Measurements from ENCODE around the gene CYYR1. TPM values are rescaled to one million over a fixed set of nuclear protein-coding genes. Genes with fewer than 3 reads are reported as not detected.

Gene CYYR1
- polyA plus RNA-seq, 1 donor from 2014 or later: 0.62 TPM

DNA sequence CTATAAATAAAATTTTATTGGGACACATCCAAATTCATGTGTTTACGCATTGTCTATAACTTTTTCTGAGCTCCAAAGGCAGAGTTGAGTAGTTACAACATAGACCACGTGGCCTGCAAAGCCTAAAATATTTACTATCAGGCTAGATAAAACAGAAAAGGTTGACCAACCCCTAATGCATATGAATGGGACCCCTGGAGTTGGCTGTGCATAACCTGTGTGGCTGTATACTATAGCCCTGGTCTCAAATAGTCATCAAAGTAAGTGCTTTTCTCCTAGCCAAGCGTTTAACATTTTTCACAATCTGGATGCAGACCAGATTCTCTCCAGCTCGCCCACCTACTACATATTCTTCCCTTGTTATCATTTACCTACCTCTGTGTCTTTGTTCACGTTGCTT, 60.4 kb downstream of the CYYR1 start:
- no peaks in the 10 kb centered on the region for H3K79me2 ChIP-seq (replicated peaks; ENCODE audit: insufficient read depth, low read length)
- no peak overlapping the region for H2AFZ ChIP-seq (ENCODE audit: low read depth, low read length)
- H3K4me3 ChIP-seq (ENCODE audit: low read length): no peak overlapping the region
- H3K9me3 ChIP-seq (ENCODE audit: low read length): no peaks in the 10 kb centered on the region
- H3K36me3 ChIP-seq (ENCODE audit: insufficient read depth, low read length): no peaks in the 10 kb centered on the region
- no peaks in the 10 kb centered on the region for H3K27me3 ChIP-seq (ENCODE audit: insufficient read depth, low read depth, low read length)
- H3F3A ChIP-seq (ENCODE audit: insufficient read depth, low read length, poor library complexity, severe bottlenecking): no peaks in the 10 kb centered on the region
- no peaks in the 10 kb centered on the region for H3K9me2 ChIP-seq (ENCODE audit: insufficient read depth, low read length)
- H3K27ac ChIP-seq (ENCODE audit: low read length): no peak overlapping the region
- no peak for TF ChIP-seq POLR2AphosphoS5 (IDR thresholded peaks at IDR 0.05)
- no peak for TF ChIP-seq TAF1 (IDR thresholded peaks at IDR 0.05; ENCODE audit: low read depth)
- TF ChIP-seq, protein P1, sequence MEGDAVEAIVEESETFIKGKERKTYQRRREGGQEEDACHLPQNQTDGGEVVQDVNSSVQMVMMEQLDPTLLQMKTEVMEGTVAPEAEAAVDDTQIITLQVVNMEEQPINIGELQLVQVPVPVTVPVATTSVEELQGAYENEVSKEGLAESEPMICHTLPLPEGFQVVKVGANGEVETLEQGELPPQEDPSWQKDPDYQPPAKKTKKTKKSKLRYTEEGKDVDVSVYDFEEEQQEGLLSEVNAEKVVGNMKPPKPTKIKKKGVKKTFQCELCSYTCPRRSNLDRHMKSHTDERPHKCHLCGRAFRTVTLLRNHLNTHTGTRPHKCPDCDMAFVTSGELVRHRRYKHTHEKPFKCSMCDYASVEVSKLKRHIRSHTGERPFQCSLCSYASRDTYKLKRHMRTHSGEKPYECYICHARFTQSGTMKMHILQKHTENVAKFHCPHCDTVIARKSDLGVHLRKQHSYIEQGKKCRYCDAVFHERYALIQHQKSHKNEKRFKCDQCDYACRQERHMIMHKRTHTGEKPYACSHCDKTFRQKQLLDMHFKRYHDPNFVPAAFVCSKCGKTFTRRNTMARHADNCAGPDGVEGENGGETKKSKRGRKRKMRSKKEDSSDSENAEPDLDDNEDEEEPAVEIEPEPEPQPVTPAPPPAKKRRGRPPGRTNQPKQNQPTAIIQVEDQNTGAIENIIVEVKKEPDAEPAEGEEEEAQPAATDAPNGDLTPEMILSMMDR (IDR thresholded peaks at IDR 0.05; ENCODE audit: poor library complexity, severe bottlenecking): no peak
- no peak for TF ChIP-seq MXI1 (conservative IDR thresholded peaks at IDR 0.05; ENCODE audit: poor library complexity, severe bottlenecking)
- no peaks in the 10 kb centered on the region for H4K20me1 ChIP-seq (ENCODE audit: insufficient read depth)
- no peak overlapping the region for H3K9ac ChIP-seq (ENCODE audit: low read length)
- no peak overlapping the region for H3K4me2 ChIP-seq (ENCODE audit: low read length)

DNA sequence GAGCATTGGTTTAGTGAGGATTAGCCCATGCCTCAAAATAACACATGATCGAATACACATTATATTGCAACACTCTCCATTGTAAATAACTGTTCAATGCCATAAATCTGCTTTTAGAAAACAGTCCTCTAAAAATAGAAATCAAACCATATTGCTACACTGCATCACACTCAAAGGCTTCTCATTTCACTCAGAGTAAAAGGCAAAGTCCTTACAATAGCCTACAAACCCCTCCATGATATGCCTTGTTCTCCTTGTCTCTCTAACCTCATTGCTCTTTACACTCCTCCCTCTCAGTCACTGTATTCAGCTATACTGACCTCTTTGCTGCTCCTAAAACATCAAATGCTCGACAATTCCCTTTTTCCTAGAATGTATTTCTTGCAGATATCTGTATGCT, 64.2 kb downstream of the CYYR1 start:
- Histone ChIP-seq H3F3A (ENCODE audit: insufficient read depth, low read length, poor library complexity, severe bottlenecking) (no peaks in the 10 kb centered on the region), H3K9me3 (ENCODE audit: low read length) (no peaks in the 10 kb centered on the region), H3K4me2 (ENCODE audit: low read length) (no peak overlapping the region), H3K4me3 (ENCODE audit: low read length) (no peak overlapping the region), H3K79me2 (replicated peaks; ENCODE audit: insufficient read depth, low read length) (peaks cover 5% of the 10 kb centered on the region), H3K36me3 (ENCODE audit: insufficient read depth, low read length) (no peaks in the 10 kb centered on the region), H3K9me2 (ENCODE audit: insufficient read depth, low read length) (no peaks in the 10 kb centered on the region), H3K27me3 (ENCODE audit: insufficient read depth, low read depth, low read length) (no peaks in the 10 kb centered on the region), H4K20me1 (ENCODE audit: insufficient read depth) (no peaks in the 10 kb centered on the region), H3K27ac (ENCODE audit: low read length) (no peak overlapping the region), H2AFZ (ENCODE audit: low read depth, low read length) (no peak overlapping the region), H3K9ac (ENCODE audit: low read length) (no peak overlapping the region)
- TF ChIP-seq, protein P2, sequence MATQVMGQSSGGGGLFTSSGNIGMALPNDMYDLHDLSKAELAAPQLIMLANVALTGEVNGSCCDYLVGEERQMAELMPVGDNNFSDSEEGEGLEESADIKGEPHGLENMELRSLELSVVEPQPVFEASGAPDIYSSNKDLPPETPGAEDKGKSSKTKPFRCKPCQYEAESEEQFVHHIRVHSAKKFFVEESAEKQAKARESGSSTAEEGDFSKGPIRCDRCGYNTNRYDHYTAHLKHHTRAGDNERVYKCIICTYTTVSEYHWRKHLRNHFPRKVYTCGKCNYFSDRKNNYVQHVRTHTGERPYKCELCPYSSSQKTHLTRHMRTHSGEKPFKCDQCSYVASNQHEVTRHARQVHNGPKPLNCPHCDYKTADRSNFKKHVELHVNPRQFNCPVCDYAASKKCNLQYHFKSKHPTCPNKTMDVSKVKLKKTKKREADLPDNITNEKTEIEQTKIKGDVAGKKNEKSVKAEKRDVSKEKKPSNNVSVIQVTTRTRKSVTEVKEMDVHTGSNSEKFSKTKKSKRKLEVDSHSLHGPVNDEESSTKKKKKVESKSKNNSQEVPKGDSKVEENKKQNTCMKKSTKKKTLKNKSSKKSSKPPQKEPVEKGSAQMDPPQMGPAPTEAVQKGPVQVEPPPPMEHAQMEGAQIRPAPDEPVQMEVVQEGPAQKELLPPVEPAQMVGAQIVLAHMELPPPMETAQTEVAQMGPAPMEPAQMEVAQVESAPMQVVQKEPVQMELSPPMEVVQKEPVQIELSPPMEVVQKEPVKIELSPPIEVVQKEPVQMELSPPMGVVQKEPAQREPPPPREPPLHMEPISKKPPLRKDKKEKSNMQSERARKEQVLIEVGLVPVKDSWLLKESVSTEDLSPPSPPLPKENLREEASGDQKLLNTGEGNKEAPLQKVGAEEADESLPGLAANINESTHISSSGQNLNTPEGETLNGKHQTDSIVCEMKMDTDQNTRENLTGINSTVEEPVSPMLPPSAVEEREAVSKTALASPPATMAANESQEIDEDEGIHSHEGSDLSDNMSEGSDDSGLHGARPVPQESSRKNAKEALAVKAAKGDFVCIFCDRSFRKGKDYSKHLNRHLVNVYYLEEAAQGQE (IDR thresholded peaks at IDR 0.05; ENCODE audit: borderline replicate concordance): no peak
- TF ChIP-seq TAF1 (IDR thresholded peaks at IDR 0.05; ENCODE audit: low read depth): no peak
- no peak for TF ChIP-seq EZH2 (IDR thresholded peaks at IDR 0.05; ENCODE audit: borderline replicate concordance, insufficient read depth, low read length, poor library complexity, severe bottlenecking)
- no peak for TF ChIP-seq EP300 (conservative IDR thresholded peaks at IDR 0.05; ENCODE audit: poor library complexity, severe bottlenecking)
- TF ChIP-seq, protein P1 (IDR thresholded peaks at IDR 0.05; ENCODE audit: poor library complexity, severe bottlenecking): no peak
- no peak for TF ChIP-seq RAD21 (conservative IDR thresholded peaks at IDR 0.05)
- no peak for TF ChIP-seq SMC3 (conservative IDR thresholded peaks at IDR 0.05; ENCODE audit: poor library complexity)
- TF ChIP-seq POLR2AphosphoS5 (IDR thresholded peaks at IDR 0.05): no peak
- no peak for TF ChIP-seq MXI1 (conservative IDR thresholded peaks at IDR 0.05; ENCODE audit: poor library complexity, severe bottlenecking)

Data from neural cell (in vitro differentiated cells).